Suppressor macrophage (primary cell): ENCODE results near the gene TMBIM6.
"Not testable (repeated sequence)": the region's sequence is repeated elsewhere in the genome, so short reads cannot be mapped to it uniquely, and the experiment has no call there.

Experiments
- DNase-seq, 4 experiments: peaks; one replicate each; pipeline ENCODE4 v3.0.0-alpha.2; 2020 to 2022
- total RNA-seq, 17 experiments: gene quantifications; one replicate each; lab custom pipeline; 2026; ENCODE audit warnings: mixed read lengths in 6 of 17, inconsistent platforms in 3 of 17; lab: John Stamatoyannopoulos, UW

TMBIM6 gene, protein sequence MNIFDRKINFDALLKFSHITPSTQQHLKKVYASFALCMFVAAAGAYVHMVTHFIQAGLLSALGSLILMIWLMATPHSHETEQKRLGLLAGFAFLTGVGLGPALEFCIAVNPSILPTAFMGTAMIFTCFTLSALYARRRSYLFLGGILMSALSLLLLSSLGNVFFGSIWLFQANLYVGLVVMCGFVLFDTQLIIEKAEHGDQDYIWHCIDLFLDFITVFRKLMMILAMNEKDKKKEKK
- 993 to 1,522 (median 1,276) reads per million in 17 experiments for total RNA-seq

GRCh38 chr12:49740930-49741881 lies at the start of gene TMBIM6:
TMBIM6 (plus strand) TSS chr12:49741557; CDS start chr12:49752494, 10,937 bp downstream.
- DNase-seq: peak; percentile 99 to 100 (median 100)

- no peak for DNase-seq
Observed at GRCh38 chr12:49692851-49693250, 48.5 kb upstream of the TMBIM6 start.

DNA sequence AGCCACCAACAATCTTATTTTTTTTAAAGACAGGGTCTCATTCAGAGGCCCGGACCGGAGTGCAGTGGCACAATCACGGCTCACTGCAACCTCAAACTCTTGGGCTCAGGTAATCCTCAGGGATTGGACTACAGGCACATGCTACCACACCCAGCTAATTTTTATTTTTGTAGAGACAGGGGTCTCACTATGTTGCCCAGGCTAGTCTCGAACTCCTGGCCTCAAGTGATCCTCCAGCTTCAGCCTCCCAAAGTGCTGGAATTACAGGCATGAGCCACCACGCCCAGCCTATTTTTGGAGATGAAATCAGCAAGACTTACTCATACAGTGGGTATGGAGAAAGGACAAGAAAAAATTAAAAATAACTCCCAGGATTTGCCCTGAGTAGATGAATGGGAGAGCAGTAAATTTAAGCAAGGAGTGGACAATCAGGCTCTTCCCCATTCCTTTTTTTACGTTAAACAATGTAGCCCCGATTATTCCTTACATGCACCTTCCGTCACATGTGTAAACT lies 47.4 kb upstream of the TMBIM6 start:
- peak in 1 of 4 experiments; percentile 20 for DNase-seq

DNA sequence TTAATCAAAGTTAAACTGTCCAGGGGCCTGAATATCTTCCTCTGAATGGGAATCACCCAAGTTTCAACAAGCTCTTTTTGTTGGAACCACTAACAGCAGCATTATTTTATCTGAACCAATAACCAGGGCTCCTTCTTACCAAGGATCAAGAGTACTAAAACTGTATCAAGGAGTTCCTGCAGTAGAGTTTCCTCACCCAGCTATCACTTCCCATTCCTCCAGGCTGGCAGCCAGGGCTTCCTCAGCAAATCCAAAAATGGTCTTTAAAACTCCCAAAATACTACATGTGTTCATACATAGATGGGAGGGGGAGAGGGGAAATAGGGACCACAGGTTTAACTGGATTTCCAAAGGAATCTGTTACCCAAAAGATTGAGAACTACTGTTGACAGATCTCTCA lies 44.6 kb upstream of the TMBIM6 start:
- DNase-seq: peak in 3 of 4 experiments; percentile 42 to 50 (median 46)

GRCh38 chr12:49697808-49698207 lies 43.5 kb upstream of the TMBIM6 start:
- DNase-seq: no peak

GRCh38 chr12:49698619-49699545 lies 42.5 kb upstream of the TMBIM6 start:
- DNase-seq: peak; percentile 81 to 94 (median 84)

DNA sequence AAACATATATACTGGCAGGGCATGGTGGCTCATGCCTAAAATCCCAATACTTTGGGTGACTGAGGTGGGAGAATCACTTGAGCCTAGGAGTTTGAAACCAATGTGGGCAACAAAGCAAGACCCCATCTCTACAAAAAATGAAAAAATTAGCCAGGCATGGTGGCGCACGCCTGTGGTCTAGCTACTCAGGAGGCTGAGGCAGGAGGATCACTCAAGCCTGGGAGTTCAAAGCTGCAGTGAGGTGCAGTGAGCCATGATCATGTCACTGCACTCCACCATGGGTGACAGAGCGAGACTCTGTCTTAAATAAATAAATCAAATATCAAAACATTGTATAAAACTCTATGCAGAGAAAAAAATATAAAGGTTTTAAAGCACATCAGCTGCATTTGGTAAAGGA lies 39.3 kb upstream of the TMBIM6 start:
- no peak for DNase-seq

- DNase-seq: no peak
Observed at GRCh38 chr12:49702676-49703215, 38.6 kb upstream of the TMBIM6 start.

DNA sequence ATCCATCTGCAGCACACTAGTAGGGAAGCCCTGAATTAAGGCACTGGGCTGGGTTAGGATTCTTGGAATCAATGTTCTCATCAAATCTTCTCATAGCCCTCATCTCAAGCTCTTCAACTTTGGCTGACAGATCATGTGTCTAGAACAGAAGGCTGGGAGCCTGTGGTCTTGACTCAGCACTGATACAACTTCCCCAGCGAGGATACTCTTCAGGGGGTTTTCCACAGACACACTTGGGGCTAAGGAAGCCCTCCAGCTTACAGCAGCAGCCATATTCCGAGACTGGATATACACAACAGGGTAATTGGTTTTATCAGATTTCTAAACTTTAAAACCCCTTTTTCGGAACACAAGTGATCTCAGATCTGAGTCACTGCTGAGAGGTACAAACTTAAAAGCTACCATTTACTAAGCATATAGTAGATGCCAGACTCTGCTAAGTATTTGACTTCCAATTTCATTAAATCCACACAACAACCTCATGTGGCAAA lies 37.7 kb upstream of the TMBIM6 start:
- DNase-seq: peak; percentile 71 to 90 (median 86)

DNA sequence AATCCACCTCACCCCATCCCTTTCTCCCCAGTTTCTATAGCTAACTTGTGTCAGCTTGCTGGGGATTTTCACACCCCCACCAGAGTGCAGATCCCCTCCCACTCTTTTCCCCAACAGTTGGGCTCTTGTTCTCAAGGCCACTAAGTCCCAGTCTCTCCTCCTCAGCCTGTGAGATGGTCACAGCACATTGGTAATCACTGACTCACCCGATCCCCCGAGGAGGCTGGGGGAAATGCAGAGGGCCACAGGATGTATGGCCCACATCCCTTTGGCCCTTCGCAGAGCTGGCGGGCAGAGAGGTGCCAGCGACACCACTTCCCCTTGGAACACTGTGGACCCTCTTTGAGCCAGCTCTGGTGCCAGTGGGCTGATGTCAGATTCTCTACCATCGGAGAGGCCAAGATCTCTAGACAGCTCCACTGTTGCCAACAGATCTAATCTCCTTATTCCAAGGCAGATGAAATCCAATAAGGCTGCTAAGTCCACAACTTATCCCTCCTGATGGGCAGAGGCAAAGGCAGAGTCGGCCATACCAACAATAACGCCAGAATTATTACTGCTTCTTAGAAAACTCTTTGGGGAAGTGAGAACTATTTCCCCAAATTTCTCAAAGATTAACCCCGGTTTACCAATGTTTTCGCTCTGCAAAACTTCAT lies 35.8 kb upstream of the TMBIM6 start:
- DNase-seq: peak; percentile 80 to 91 (median 84)

DNA sequence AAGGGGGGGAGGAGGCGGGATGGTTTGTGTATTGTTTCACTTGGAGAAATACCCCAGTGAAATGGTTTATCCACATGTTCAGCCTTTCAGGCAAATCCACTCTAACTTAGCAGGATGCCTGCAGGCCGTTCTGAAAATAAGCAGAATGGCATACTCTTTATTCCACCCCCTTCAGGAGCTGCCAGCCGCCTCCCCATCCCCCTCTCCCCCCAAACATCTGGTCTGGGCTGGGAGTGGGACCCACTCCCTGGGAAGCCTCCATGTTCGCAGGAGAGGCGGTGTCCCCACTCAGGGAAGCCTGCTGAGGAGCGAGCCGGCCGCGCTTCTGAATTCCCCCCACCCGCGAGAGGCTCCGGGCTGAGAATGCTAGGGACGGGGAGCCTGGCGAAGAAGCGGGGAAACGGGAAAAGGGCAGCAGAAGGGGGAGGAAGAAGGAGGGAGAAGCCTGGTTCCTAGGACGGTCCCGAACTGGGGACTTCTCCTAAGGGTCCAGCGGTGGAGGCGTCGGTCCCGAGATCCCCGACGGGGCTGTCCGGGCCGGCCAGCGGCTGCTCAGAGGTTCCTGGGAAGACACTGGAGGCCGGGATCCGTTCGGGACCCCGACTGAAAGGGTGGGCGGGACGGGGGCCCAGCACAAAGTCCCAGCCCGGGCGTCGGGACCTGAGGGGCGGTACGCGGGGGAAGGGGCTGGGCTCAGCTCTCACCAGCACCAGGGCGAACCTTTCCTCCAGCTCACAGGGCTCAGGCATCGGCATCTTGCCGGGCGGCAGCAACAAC lies 34.8 kb upstream of the TMBIM6 start:
- peak; percentile 32 to 66 (median 49) for DNase-seq

GRCh38 chr12:49707128-49707811 lies 34.1 kb upstream of the TMBIM6 start, which contains the start of gene FMNL3:
FMNL3 (minus strand) TSS chr12:49707405; CDS start chr12:49707180, 225 bp downstream.
- peak; percentile 98 to 100 (median 99) for DNase-seq

DNA sequence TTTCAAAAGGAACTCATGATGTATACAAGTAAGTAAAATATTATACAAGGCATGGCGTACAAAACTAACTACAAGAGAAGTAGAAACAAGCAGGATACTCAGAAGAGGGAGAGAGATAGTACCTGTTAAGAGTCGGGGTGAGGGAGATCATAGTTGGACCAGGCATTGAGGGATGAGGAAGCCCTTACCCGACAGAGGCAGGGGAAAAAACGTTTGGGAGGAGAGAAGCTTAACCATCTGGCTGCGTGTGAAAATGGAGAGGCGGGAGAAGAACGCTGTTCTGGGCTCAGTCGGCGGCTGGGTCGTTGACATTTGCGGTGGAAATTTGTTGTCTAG lies 33.6 kb upstream of the TMBIM6 start:
- no peak for DNase-seq

DNA sequence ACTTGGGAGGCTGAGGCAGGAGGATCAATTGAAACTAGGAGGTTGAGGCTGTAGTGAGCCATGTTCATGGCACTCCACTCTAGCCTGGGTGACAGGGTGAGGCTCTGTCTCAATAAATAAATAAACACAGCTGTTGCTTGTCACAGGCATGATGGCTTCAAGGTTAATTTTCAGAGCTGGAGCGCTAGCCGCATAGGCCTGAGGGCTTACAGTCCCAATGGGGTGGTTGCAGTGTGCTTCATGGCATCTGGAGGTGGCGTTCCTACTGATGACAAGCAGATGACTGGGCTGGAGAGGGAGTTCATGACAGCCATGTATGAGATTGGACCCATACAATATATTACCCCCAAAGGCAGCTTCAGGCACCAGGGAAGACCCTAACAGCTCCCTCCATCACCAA lies 32.5 kb upstream of the TMBIM6 start:
- DNase-seq: no peak

DNA sequence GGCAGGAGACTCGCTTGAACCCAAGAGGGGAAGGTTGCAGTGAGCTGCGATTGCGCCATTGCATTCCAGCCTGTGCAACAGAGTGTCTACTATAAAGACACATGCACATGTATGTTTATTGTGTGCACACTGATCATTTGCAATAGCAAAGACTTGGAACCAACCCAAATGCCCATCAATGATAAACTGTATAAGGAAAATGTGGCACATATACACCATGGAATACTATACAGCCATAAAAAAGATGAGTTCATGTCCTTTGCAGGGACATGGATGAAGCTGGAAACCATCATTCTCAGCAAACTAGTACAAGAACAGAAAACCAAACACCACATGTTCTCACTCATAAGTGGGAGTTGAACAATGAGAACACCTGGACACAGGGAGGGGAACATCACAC lies 27.4 kb upstream of the TMBIM6 start:
- not testable (repeated sequence) for DNase-seq

- peak in 2 of 4 experiments; percentile 12 to 21 for DNase-seq
Observed at GRCh38 chr12:49716553-49716952, 24.8 kb upstream of the TMBIM6 start.

- not testable (repeated sequence) for DNase-seq
Observed at GRCh38 chr12:49717800-49718199, 23.6 kb upstream of the TMBIM6 start.

- peak in 2 of 4 experiments; percentile 21 to 24 for DNase-seq
Observed at GRCh38 chr12:49720214-49720613, 21.1 kb upstream of the TMBIM6 start.

- DNase-seq: not testable (repeated sequence)
Observed at GRCh38 chr12:49721355-49721754, 20.0 kb upstream of the TMBIM6 start.

- no peak for DNase-seq
Observed at GRCh38 chr12:49728446-49728845, 12.9 kb upstream of the TMBIM6 start.
